Central memory CD4-positive, alpha-beta T cell (primary cell): ENCODE data around the gene SEPTIN5.
"Not testable (repeated sequence)": the region's sequence is repeated elsewhere in the genome, so short reads cannot be mapped to it uniquely, and the experiment has no call there.

ENCODE experiments used
- DNase-seq: peaks from one replicate; pipeline ENCODE4 v3.0.0; 2022

SEPTIN5 gene

DNA sequence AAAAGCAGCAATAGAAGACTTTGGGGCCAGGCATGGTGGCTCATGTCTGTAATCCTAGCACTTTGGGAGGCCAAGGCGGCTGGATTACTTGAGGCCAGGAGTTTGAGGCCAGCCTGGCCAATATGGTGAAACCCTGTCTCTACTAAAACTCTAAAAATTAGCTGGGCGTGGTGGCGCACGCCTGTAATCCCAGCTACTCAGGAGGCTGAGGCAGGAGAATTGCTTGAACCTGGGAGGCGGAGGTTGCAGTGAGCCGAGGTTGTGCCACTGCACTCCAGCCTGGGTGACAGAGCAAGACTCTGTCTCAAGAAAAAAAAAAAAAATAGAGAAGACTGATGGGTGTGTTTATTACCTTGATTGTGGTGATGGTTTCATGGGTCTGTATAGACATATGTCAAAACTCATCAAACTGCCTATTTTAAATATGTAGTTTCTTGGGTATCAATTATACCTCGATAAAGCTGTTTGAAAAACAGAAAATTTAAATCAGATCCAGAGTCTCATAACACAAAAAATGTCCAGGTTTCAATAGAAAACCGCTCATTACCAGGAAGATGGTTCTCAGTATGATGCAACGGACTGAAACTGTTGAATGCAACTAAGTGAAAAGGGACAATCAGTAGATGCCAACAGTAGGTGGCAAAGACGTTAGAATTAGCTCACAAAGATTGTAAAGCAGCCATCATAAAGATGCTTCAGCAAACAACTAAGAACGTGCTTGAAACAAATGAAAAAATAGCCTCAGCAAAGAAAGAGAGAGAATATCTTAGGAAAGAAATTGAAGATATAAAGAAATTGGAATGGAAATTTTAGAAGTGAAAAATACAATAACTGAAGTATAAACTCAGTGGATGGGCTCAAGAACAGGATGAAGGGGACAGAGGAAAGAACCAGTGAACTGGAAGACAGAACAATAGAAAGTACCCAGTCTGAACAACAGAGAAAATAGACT lies 33.1 kb upstream of the SEPTIN5 start:
- DNase-seq: no peak

DNA sequence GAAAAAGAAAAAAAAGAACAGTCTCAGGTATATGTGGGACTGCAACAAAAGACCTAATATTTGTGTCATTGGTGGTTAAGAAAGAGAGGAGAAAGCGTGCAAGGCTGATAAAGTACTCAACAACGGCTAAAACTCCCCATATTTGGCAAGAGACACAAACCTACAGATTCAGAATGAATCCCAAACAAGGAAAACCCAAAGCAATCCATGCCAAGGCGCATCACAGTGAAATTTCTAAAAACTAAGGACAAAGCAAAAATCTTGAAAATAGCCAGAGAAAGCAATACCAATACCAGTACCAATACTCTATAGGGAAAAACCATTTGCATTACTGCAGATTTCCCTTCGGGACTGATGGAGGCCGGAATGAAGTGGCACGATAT lies 32.4 kb upstream of the SEPTIN5 start:
- no peak for DNase-seq

GRCh38 chr22:19686946-19687345 lies 27.4 kb upstream of the SEPTIN5 start:
- no peak for DNase-seq

GRCh38 chr22:19687561-19688300 lies 26.6 kb upstream of the SEPTIN5 start:
- no peak for DNase-seq

- no peak for DNase-seq
Observed at GRCh38 chr22:19688301-19689290, 25.7 kb upstream of the SEPTIN5 start.

- DNase-seq: no peak
Observed at GRCh38 chr22:19689408-19689807, 24.9 kb upstream of the SEPTIN5 start.

DNA sequence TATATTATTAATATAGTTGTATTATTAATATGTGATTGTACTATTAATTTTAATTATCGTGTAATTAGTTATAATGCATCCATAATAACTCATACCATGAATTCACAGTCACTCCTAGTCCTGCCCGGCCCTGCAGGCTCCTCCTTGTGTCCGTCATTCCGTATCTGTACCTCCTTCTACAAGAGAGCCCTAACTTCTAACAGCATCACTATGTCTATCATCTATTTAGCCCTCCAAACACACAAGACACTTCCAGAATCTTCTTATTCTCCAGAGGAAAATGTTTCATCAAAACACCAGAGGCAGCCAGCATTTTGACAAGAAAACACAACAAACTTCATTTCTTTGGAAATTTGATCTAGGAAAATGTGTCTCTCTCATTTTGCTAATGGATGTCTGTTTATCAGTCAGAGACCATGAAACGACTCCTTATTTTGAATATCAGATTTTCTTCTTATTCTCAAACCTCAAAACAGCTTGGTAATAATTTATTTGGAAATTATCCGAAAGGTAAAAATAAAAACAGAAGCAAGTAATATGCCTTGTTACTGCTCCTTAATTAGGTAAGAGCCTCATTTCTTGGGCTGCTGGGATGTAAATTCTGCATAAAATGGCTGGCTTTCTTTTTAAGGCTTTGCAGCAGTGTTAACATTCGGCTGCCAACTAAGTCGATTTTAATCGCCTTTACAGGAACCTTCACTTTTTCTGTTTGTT lies 23.1 kb upstream of the SEPTIN5 start:
- DNase-seq: no peak

DNA sequence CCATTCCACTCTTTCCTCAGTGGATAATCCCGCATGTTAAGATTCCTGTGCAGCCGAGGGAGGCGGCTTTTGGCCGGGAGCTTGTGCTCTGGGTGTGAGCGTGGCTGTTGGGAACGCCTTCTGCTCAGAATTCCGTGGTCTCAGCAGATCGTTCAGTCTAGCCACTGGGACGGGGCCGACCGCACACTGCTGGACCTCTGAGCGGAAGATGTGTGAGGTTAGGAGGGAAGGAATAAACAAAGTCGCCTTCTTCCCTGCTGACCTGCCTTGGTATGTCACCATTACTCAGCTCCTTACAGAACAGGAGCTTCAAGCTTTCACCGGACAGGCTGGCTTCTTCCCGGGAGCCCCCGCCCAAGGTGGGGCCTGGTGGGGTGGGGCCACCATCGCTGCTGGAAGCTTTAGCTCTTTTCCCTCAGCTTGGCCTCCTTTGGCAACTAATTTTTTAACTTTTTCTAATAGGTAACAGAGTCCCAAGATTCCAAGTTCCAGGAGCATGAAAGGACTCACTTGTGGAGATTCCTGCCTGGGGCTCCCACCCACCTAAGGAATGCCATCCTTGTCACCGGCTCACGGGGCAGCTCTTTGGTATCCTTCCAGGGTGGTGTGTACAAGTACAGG lies 22.5 kb upstream of the SEPTIN5 start:
- DNase-seq: no peak

GRCh38 chr22:19693581-19693980 lies 20.7 kb upstream of the SEPTIN5 start:
- no peak for DNase-seq

GRCh38 chr22:19693981-19694670 lies 20.2 kb upstream of the SEPTIN5 start:
- DNase-seq: no peak

DNA sequence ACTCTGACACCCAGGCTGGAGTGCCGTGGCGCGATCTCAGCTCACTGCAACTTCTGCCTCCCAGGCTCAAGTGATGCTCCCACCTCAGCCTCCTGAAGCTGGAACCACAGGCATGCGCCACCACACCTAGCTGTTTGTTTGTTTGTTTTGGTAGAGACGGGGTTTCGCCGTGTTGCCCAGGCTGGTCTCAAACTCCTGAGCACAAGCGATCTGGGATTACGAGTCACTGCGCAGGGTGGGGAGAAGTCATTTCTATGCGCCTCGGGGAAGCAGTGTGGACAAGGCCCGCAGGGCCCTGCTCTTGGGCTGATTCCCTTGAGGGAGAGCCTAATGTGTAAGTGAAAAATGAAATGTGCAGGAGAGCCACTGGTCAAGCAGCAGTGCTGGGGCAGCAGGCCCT lies 19.6 kb upstream of the SEPTIN5 start:
- no peak for DNase-seq

DNA sequence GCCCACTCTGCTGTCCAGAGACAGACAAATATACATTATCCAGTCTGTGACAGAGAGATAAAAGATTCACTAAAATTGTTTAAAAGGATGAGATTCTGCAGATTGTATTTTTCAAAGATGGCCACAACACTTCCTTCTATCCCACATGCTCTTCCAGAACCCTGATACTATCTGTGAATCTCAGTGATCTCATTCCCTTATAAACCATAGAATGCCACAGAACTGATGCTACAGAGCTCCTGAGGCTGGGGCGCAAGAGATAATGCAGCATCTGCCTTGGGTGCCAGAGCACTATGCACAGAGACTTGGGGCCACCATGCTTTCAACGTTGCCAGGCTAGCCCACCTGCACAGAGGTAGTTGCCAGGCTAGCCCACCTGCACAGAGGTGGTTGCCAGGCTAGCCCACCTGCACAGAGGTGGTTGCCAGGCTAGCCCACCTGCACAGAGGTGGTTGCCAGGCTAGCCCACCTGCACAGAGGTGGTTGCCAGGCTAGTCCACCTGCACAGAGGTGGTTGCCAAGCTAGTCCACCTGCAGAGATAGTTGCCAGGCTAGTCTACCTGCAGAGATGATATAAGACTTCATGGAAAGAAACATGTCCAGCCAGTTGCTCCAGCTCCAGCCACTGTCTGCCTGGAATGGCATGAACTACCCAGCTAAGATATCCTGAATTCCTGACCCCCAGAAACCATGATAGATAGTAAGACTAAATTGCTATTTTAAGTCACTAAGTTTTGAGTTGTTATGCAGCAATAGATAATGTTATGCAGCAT lies 17.6 kb upstream of the SEPTIN5 start:
- DNase-seq: no peak

GRCh38 chr22:19697871-19698270 lies 16.4 kb upstream of the SEPTIN5 start:
- not testable (repeated sequence) for DNase-seq

GRCh38 chr22:19700790-19701419 lies 13.4 kb upstream of the SEPTIN5 start:
- no peak for DNase-seq

GRCh38 chr22:19701420-19702145 lies 12.7 kb upstream of the SEPTIN5 start:
- no peak for DNase-seq

DNA sequence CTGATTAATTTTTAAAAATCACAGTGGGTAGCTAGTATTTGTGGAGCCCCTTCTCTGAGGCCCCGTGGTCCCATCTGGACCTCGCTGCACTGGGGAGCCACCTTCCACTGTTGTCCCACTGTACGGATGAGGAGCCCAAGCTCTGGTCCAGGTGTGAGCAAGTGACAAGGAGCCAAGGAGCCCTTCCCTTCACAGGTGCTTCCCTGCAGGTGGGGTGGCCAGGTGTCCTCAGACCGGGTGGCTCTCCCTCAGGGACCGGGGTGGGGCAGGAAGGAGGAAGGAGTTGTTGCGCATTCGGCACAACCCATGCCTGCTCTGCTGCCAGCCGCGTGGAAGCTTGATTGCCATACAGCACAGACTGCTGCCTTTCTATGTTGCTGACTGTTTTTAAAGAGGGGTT lies 10.4 kb upstream of the SEPTIN5 start:
- DNase-seq: no peak

DNA sequence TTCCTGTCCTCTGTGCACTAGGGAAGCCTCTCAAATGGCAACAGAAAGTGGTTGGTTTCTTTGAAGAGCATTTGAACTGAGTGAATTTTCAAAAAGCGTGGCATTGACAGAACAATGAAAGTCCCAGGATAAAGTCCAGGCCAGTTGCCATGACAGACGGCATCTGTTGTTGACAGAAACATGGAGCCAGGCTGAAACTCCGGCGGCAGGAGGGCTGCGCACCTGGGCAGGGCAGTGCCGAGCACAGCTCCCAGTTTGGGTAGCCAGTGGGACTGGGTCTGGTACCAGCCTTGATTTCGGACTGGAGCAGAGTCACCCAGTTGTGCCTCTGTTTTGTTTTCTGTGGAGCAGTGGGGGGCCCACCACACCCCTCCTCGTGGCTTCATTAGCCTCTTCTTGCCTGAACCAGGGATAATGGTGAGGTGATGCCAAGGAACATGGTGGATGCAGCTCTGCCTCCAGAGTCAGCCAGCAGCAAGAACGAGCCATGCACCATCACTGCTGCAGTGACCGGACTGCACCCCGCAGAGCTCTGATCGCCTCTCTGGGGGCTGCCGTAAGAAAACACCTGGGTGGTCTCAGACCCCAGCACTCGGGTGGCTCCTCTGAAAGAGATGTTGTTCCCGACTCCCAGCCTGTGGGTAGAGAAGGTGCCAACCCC lies 9.8 kb upstream of the SEPTIN5 start:
- no peak for DNase-seq

DNA sequence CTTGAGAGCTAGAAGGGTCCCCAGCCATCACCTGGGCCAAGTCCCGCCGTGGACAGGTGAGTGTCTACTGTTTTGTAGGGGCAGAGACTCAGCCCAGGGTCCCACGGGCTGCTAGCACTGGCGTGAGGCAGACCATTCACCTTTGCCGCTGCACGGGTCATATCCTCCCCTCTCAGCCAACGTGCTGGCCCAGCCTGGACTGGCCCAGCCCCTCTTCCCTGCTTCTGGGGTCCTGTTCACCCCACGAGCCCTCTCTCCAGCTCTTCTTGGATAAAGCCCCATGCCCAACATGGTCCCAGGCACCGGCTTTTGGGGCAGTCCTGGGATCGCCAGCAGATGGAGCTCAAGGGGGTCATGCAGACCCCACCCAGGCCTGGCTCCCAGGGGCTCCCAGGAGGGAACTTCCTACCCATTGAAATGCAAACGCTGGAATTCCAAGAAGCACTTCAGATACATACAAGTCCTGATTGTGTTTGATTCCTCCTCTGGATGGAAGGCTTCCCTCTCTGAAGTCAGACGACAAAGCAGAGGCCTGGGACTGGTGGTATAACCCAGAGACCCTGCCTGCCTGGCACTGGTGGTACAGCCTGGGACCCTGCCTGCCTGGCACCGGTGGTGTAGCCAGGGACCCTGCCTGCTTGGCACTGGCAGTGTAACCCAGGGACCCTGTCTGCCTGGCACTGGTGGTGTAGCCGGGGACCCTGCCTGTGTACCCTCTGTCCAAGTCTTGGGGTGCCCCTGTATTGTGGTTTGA lies 8.9 kb upstream of the SEPTIN5 start:
- no peak for DNase-seq
